B cell (primary cell): ENCODE results near the gene GPR135. TPM values are rescaled to one million over a fixed set of nuclear protein-coding genes. Genes with fewer than 3 reads are reported as not detected.

Experiments used
- ATAC-seq: fragments of 200-7000 bp; cut with Tn5 transposase; one replicate; pipeline ENCODE4 v1.10.0; 2021; ENCODE audit warnings: low read depth, mild to moderate bottlenecking, moderate number of reproducible peaks, moderate library complexity
- CTCF ChIA-PET: fragments of 350-600 bp; sonication (Branson Sonifier 250); formaldehyde crosslinking; loops from one replicate; lab custom pipeline; 2021; ENCODE audit warnings: antibody characterized with exemption, inconsistent platforms; lab: Charles Lee
- POLR2A ChIA-PET: fragments of 350-600 bp; sonication (Branson Sonifier 250); formaldehyde crosslinking; loops from one replicate; lab custom pipeline; 2021; ENCODE audit warnings: antibody characterized with exemption; lab: Charles Lee
- DNase-seq: peaks from one replicate; pipeline ENCODE4 v3.0.0; 2013
- H2AFZ ChIP-seq: 2 replicates; pipeline ENCODE4 v1.6.1; 2012; ENCODE audit warnings: mild to moderate bottlenecking, low read depth, low read length; ENCODE audit not compliant: insufficient read depth, poor library complexity, severe bottlenecking
- H3K27ac ChIP-seq, 2 donors: 1 replicate in 1 of 2; 2 replicates in 1 of 2; pipeline ENCODE4 v1.5.1; 2012 to 2013; ENCODE audit warnings: low read length in 2 of 2, mild to moderate bottlenecking in 2 of 2, moderate library complexity in 1 of 2
- H3K27me3 ChIP-seq, 4 experiments: fragments of 200-600 bp in 1 of 4; sonication (generic) in 1 of 4; replicated peaks in 1 of 4; 1 replicate in 2 of 4; 2 replicates in 2 of 4; pipeline versions ENCODE4 v1.6.1 to v1.7.0; 2013 to 2016; ENCODE audit warnings: low read length in 3 of 4, mild to moderate bottlenecking in 2 of 4, mixed read lengths in 1 of 4, moderate library complexity in 1 of 4; ENCODE audit not compliant: insufficient read depth in 4 of 4, control insufficient read depth in 3 of 4; ENCODE audit errors: control extremely low read depth in 1 of 4
- H3K36me3 ChIP-seq, 2 experiments: replicated peaks in 1 of 2; 1 replicate in 1 of 2; 2 replicates in 1 of 2; pipeline versions ENCODE4 v1.6.1 to v1.7.1; 2013; ENCODE audit warnings: low read length in 1 of 2; ENCODE audit not compliant: insufficient read depth in 2 of 2, control insufficient read depth in 1 of 2; ENCODE audit errors: control extremely low read depth in 1 of 2, extremely low read depth in 1 of 2
- H3K4me1 ChIP-seq, 2 donors: fragments of 200-600 bp in 1 of 2; sonication (generic) in 1 of 2; 1 replicate in 1 of 2; 2 replicates in 1 of 2; pipeline versions ENCODE4 v1.5.1 to v1.6.1; 2013 to 2017; ENCODE audit warnings: low read length in 2 of 2; ENCODE audit not compliant: control insufficient read depth in 2 of 2, insufficient read depth in 2 of 2
- H3K4me2 ChIP-seq: replicated peaks from 2 replicates; pipeline ENCODE3; 2012; ENCODE audit warnings: mild to moderate bottlenecking, low read depth, low read length; ENCODE audit not compliant: poor library complexity, severe bottlenecking
- H3K4me3 ChIP-seq, 5 experiments: fragments of 200-600 bp in 1 of 5; sonication (generic) in 1 of 5; 1 replicate in 3 of 5; 2 replicates in 2 of 5; pipeline versions ENCODE4 v1.5.1 to v1.7.0; 2011 to 2016; ENCODE audit warnings: low read length in 4 of 5, mild to moderate bottlenecking in 4 of 5, low read depth in 2 of 5, control low read depth in 1 of 5, moderate library complexity in 1 of 5; ENCODE audit not compliant: insufficient read depth in 1 of 5; ENCODE audit errors: control extremely low read depth in 1 of 5, extremely low read depth in 1 of 5
- H3K79me2 ChIP-seq: fragments of 200-600 bp; sonication (generic); one replicate; pipeline ENCODE4 v1.6.0; 2016; ENCODE audit warnings: low read length; ENCODE audit not compliant: control insufficient read depth, insufficient read depth
- H3K9ac ChIP-seq: fragments of 200-600 bp; sonication (generic); 2 replicates; pipeline ENCODE4 v1.6.1; 2017; ENCODE audit warnings: mild to moderate bottlenecking, low read length, moderate library complexity
- H3K9me3 ChIP-seq, 3 donors: one replicate each; pipeline versions ENCODE4 v1.6.1 to v1.7.1; 2013; ENCODE audit warnings: low read length in 2 of 3; ENCODE audit not compliant: control insufficient read depth in 2 of 3, insufficient read depth in 1 of 3; ENCODE audit errors: control extremely low read depth in 1 of 3
- H4K20me1 ChIP-seq: 2 replicates; pipeline ENCODE4 v1.6.0; 2012; ENCODE audit warnings: mild to moderate bottlenecking, low read length; ENCODE audit not compliant: insufficient read depth, control insufficient read depth, poor library complexity, severe bottlenecking
- H3K27ac Mint-ChIP-seq: one replicate; pipeline ENCODE4 v1.8.0; 2021; ENCODE audit warnings: mixed read lengths
- H3K27me3 Mint-ChIP-seq: one replicate; pipeline ENCODE4 v1.8.0; 2021; ENCODE audit warnings: mixed read lengths
- H3K4me1 Mint-ChIP-seq: one replicate; pipeline ENCODE4 v1.8.0; 2021; ENCODE audit warnings: mixed read lengths
- H3K4me3 Mint-ChIP-seq: one replicate; pipeline ENCODE4 v1.8.0; 2021; ENCODE audit warnings: mixed read lengths
- H3K9me3 Mint-ChIP-seq: one replicate; pipeline ENCODE4 v1.8.0; 2022; ENCODE audit warnings: mixed read lengths; ENCODE audit not compliant: insufficient read depth
- EZH2 ChIP-seq: IDR thresholded peaks from 2 replicates; pipeline ENCODE4 v1.6.1; 2012; ENCODE audit warnings: borderline replicate concordance, low read depth, mild to moderate bottlenecking, moderate library complexity, low read length; ENCODE audit not compliant: insufficient read depth, poor library complexity, severe bottlenecking
- WGBS: methylation state at CpG from one replicate; pipeline ENCODE4 v1.1.5; 2013; ENCODE audit warnings: missing lambda C conversion rate; ENCODE audit not compliant: insufficient coverage; 5-methylcytosine and 5-hydroxymethylcytosine counted together
- intact Hi-C: fragments of 100-400 bp; cut with micrococcal nuclease; formaldehyde crosslinking; loops from one replicate; pipeline ENCODE4 v1.10.0; 2022
- polyA plus RNA-seq: library from polyadenylated mRNA; depleted of rRNA; stranded (reverse); fragments of >200 nt; gene quantifications from 2 replicates; pipeline ENCODE4 v1.2.3, GENCODE V29; 2012
- total RNA-seq, 2 donors: library from RNA; stranded (reverse); fragments of 120-200 nt in 1 of 2; gene quantifications; 1 replicate in 1 of 2; 2 replicates in 1 of 2; pipeline versions ENCODE4 v1.2.3 to v1.2.4, GENCODE V29; 2013 to 2022
- TF ChIP-seq, protein P1 (sequence below): fragments of 200-600 bp; IDR thresholded peaks from one replicate; pipeline ENCODE4 v1.8.0; 2022; ENCODE audit warnings: antibody characterized with exemption, mild to moderate bottlenecking

GPR135 gene
- total and polyA plus RNA-seq, 2 donors (not counting 1 experiment from before 2014, with no cell fraction given) = 1.2 to 4.7 TPM

DNA sequence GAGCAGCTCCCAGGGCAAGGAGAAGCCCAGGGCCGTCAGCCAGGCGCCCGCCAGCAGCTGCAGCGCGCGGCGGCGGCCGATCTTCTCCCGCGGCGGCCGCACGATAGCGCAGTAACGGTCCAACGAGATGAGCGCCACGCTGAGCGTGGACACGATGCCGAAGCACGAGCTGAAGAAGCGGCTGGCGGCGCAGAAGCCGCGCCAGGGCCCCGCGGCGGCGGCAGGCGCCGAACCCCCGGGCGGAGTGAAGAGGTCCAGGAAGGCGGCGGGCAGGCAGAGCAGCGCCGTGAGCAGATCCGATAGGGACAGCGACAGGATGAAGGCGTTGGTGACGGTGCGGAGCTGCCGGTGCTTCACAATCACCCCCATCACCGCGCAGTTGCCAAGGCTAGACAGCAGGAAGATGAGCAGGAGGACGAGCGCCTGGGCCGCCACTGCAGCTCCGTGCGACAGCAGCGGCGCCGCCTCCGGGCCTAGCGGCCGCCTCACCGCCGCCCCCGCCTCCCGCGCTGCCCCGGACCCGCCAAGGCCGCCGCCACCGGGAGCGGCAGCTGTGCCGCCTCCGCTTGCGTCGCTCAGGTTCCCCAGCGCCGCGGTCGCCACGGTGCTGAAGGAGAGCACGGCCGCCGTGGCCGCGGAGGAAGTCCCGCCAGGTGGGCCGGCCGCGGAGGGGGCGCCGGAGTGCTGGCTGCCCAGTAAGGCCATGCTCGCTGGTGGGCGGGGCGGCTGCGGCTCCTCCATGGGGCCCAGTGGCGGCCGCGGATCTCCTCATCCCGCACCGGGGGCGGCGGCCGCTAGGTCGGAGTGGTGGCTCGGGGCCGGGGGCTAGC is 479 bp downstream of the GPR135 start:
- Mint-ChIP-seq H3K9me3 (no peaks in the 10 kb centered on the region), H3K4me3 (peak overlapping the region; percentile 94), H3K27me3 (no peaks in the 10 kb centered on the region), H3K4me1 (peaks cover 18% of the 10 kb centered on the region), H3K27ac (peak overlapping the region; percentile 89)
- ChIA-PET CTCF (interaction anchor here (0.7 to 4.7 kb wide), 5 partner anchors 18 to 500 kb away, joined by 3 to 35 read pairs (median 6); partner anchors contain the start of genes JKAMP and L3HYPDH), POLR2A (interaction anchor here (3.3 kb wide), 1 partner anchor 19 kb away, joined by 12 read pairs; the partner anchor contains the start of genes JKAMP and L3HYPDH)
- Histone ChIP-seq H3K4me1 (peaks cover 12% of the 10 kb centered on the region in 2 donors), H3K9me3 (no peaks in the 10 kb centered on the region), H4K20me1 (no peaks in the 10 kb centered on the region), H3K79me2 (no peaks in the 10 kb centered on the region), H3K36me3 (peaks cover 0 to 2% of the 10 kb centered on the region in 2 experiments), H3K9ac (peak overlapping the region; percentile 73), H3K27ac (no peak overlapping the region), H3K27me3 (peaks cover 0 to 6% (median 6%) of the 10 kb centered on the region in 4 experiments), H3K4me2 (peak overlapping the region; percentile 96), H3K4me3 (peak overlapping the region in 4 of 5 experiments; percentile 37 to 70 (median 60)), H2AFZ (peak overlapping the region; percentile 74)
- peak; percentile 77 for DNase-seq
- no peak for TF ChIP-seq EZH2
- TF ChIP-seq, protein P1, sequence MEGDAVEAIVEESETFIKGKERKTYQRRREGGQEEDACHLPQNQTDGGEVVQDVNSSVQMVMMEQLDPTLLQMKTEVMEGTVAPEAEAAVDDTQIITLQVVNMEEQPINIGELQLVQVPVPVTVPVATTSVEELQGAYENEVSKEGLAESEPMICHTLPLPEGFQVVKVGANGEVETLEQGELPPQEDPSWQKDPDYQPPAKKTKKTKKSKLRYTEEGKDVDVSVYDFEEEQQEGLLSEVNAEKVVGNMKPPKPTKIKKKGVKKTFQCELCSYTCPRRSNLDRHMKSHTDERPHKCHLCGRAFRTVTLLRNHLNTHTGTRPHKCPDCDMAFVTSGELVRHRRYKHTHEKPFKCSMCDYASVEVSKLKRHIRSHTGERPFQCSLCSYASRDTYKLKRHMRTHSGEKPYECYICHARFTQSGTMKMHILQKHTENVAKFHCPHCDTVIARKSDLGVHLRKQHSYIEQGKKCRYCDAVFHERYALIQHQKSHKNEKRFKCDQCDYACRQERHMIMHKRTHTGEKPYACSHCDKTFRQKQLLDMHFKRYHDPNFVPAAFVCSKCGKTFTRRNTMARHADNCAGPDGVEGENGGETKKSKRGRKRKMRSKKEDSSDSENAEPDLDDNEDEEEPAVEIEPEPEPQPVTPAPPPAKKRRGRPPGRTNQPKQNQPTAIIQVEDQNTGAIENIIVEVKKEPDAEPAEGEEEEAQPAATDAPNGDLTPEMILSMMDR = no peak
- intact Hi-C loops = loop anchor here (1.0 to 5.0 kb wide), 3 partner anchors 20 to 827 kb away; partner anchors contain the start of genes DAAM1, DACT1, JKAMP and L3HYPDH
- peak; percentile 76 for ATAC-seq
- under 1% methylated on average over 105 of the region's 105 CpGs for WGBS
